GM15510 (cell line): ENCODE results near the gene TATDN3.
A peak's percentile ranks its signal among the peaks of the same experiment; 100 is the strongest.

Experiments used
- POLR2A ChIP-seq: IDR thresholded peaks from 3 replicates; pipeline ENCODE4 v1.6.1; 2011; ENCODE audit warnings: borderline replicate concordance; ENCODE audit not compliant: insufficient read length; ENCODE audit errors: extremely low read depth

TATDN3 gene

DNA sequence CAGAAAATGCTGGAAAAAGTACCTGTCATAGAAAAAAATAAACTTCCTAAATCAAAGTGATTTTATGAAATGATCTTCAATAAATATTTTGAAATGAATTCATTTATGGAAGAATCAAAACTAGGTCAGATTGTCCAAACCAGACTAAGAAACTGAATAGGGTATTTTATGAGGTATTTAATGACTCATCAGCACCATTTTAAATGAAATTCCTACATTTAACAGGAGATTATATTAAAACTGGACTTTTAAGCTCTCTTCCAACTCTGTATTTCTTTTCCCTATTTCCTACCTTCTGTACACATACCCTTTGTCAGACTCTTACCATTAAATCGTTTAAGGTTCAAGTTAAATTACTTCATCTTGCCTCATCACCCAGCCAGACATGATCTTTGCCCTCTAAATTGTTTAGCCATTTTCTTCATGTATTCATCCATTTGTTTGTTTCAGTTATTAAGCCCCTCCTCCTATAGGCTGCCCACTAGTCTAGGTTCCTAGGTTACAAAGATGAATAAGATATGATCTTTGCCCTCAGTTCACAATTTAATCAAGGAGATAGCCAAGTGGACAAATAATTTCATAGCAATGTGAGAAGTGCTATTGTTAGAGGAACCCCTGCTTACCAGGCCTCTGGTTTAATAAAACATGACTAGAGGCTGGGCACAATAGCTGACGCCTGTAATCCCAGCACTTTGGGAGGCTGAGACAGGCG is 25.0 kb downstream of the TATDN3 start:
- TF ChIP-seq POLR2A: no peak

DNA sequence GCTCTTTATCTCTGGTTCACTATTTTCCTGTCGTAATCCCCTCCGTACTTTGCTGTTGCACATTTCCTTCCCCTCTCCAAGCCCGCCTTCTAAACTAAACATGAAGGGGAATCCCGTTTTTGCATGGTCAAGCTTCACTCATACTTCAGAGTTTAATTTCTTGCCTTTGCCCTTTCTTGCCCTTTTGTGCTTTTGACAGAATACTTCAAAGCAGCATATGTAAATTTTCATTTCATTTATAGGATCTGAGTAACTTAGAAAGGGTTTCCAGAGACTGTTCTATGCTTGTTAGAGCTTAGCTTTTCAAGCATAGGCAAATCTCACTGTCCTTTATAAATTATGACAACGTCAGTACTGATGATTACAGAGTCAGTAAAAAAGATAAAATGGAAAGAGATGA is 28.0 kb downstream of the TATDN3 start:
- no peak for TF ChIP-seq POLR2A

DNA sequence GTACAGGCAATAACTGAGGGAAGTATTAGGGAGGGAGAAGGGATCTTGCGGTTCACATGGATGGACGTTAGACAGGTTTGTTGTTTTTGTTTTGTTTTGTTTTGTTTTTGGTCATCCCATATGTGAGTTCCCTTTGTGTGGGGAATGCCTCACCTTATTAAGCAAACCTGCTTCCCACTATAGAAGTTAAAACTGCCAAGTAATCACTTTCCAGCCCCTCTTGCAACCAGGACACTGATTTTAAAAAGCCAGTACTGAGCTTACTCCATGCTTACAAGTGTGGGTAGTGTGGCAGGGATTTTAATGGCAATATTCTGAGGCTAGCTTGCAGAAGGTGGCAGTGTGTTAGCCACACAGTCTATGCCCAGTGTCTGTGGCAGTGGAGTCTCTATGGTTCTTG is 29.3 kb downstream of the TATDN3 start:
- TF ChIP-seq POLR2A: no peak

DNA sequence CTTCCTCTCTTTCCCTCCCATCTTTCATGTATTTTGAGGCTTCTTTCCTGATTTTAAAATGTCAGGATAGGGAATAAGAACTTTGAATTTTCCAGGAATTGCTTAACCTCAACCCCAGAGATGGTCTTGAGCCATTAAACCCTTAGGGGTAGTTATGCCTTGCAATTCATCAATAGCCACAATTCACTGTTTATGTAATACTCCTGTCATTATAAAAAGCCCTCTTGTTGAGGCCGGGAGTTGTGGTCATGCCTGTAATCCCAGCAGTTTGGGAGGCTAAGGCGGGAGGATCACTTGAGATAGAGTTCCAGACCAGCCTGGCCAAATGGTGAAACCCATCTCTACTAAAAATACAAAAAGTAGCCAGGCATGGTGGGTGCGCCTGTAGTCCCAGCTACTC is 31.3 kb downstream of the TATDN3 start:
- no peak for TF ChIP-seq POLR2A

DNA sequence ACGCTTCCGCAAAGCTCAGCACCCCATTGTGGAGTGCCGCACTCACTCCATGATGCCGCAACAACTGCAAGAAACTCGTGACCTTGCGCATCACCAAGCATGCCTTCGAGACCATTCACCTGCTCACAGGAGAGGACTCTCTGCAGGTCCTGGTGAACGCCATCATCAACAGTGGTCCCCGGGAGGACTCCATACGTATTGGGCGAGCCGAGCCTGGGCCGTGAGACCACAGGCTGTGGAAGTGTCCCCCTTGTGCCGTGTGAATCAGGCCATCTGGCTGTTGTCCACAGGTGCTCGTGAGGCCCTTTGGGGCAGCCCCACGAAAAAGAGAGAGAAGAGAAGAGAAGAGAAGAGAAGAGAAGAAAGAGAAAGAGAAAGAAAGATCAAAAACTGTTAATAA is 32.5 kb downstream of the TATDN3 start:
- TF ChIP-seq POLR2A: no peak

DNA sequence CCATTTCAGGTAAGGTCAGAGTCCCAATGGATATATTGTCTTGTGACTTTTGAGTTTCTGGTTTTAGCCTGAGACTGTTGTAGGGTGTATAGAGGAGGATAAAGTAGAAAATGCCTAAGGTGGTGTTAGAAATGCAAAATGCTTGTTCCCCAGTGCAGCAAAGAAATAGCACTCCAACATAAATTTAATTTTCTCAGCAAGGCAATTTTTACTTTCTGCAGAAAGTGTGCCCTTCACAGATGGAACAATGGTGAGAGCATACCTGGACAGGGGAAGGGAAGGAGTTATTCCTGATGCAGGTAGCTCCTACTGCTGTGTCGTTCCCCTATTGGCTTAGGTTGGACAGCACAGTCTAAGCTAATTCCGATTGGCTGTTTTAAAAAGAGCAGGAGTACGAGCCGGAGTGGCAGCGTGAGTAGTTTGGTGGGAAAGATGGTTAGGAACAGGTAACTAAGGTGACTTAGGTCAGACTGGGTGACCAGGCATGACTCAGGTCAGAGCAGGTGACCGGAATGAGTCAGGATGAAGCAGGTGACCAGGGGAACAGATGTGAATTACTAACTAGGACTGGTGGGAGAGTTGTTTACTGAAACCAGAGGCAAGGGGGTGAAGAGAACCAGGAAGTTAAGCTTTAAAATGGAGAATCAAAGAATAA is 34.2 kb downstream of the TATDN3 start:
- TF ChIP-seq POLR2A: no peak

DNA sequence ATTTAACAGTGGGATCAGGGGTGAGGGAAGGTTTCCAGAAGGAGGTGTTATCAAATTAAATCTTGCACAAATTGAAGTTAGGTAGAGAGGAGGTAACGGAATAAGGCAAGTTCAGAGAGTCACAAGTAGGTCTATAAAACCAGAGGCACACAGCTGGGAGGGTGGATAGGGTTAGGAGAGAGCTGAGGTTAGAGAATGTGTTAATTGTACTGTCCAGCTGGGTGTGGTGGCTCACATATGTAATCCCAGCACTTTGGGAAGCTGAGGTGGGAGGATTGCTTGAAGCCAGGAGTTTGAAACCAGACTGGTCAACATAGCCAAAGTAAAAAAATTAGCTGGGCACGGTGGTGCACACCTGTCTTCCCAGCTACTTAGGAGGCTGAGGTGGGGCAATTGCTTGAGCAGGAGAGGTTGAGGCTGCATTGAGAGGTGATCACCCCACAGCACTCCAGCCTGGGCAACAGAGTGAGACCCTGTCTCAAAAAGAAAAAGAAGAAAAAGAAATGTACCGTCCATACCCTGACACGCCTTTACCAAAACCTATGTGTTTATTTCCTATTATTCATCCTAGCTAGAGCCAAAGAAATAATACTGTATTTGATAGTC is 35.6 kb downstream of the TATDN3 start:
- TF ChIP-seq POLR2A: no peak

DNA sequence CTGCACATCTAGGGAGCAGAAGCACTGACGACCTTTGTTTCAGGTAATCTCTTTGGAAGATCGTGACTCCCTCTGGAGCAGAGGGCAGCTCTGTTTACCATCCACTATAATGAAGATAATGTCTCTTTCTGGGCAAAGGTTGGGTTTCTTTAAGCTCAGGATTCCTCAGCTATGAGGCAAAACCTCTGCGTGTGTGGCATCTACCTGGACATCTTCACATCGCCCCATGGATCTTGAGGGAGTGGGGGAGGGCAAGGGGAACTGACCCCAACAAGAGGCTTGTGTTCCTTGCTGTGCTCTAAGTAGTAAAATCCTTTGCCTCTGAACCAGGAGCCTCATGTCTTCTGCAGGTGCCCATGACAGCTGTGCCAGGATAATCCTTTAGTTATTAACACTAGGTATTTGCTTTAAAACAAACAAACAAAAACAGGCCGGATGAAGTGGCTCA is 36.2 kb downstream of the TATDN3 start:
- no peak for TF ChIP-seq POLR2A

DNA sequence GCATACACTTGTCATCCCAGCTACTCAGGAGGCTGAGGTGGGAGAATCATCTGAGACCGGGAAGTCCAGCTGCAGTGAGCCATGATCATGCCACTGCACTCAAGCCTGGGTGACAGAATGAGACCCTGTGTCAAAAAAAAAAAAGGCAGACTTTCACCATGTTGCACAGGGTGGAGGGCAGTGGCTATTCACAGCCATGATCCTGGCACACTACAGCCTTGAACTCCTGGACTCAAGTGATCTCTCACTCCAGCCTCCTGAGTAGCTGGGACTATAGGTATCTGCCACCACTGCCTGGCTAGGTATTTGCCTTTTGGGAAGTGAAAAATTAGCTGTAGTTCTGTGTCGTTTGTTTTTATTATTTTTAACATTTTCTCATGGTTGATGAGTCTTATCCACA is 36.7 kb downstream of the TATDN3 start:
- no peak for TF ChIP-seq POLR2A

DNA sequence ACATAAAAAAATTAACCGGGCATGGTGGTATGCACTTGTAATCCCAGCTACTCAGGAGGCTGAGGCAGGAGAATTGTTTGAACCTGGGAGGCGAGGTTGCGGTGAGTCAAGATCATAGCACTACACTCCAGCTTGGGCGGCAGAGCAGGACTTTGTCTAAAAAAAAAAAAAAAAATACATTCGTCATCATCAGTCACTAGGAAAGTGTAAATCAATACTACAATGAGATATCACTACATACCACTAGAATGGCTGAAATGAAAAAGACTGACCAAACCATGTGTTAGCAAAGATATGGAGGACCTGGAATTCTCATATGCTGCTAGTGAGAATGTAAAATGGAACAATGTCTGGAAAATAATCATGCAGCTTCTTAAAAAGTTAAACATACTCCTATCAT is 46.5 kb downstream of the TATDN3 start:
- TF ChIP-seq POLR2A: no peak

DNA sequence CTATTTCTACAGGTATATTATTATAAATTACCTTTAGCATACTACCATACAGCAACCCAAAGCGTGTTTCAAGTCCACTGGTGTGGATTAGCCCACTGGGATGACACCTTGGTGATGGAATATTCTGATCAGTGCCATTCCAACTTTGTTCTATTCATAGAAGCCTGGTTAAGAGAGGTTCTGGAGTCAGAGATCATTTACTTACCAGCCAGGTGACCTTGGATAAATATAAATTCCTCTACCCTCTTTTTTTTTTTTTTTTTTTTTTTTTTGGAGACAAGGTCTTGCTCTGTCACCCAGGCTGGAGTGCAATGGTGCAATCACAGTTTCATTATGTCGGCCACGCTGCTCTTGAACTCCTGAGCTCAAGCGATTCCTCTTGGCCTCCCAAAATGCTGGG is 55.9 kb downstream of the TATDN3 start, which contains the start of gene SPATA45:
TSS of gene SPATA45 (minus strand) at position 101 of the 400 bp plus-strand sequence. CDS start 11,500 bp downstream, outside the sequence.
- TF ChIP-seq POLR2A: no peak

DNA sequence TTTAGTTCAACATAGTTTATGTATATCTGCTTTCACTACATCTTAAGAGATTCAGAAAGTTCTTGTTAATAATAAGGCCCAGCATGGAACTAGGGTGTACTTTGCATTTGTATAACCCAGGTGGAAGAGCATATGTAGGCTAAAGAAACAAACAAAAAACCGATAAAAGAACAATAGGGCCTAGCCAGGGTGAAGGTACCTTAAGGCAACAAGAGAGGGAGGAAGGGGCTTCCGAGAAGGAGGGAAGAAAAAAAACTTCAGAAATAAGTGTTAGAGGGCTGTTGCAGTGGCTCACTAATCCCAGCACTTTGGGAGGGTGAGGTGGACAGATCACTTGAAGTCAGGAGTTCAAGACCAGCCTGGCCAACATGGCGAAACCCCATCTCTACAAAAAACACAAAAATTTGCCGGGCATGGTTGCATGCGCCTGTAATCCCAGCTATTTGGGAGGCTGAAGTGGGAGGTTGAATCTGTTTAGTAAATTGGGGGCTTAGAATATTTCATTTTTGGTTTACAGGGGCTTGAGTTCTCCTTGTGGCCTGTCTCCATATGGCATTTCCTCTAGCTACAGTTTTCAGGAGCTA is 60.5 kb downstream of the TATDN3 start:
- TF ChIP-seq POLR2A: no peak

DNA sequence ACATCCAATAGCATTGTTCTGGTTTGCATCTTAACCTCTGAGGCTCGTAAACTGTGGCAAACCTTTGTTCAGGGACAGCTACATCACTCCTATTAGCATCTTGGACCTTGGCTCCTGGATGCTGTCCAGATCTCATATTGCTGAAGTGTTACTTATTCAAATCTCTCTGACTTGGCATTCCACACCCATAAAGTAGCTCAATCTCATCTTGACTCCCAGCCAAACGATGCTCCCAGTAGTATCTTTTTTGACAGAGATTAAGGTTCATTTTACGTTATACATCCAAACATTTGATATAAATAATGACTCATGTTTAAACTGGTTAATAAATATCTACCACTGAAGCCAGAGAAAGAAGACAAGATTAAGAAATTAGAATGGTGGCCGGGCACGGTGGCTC is 62.0 kb downstream of the TATDN3 start:
- no peak for TF ChIP-seq POLR2A

DNA sequence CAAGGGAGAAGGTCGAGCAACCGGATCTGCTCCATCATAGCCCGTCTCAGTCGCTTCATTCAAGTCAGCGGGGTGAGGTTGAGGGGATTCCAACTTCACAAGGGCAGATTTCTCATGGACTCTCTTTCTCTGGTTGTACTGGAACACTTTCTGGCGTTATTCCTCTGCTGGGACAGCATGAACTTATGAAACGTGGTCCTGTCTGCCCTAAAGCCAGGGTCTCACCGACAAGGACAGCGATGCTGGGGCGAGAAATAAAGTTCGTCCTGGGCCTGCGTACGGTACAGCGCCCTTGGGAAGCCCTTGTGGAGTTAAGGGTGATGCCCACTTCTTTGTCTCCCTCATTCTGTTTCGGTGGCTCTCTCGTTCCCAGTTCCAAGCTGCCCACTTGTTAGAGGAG is 65.1 kb downstream of the TATDN3 start:
- no peak for TF ChIP-seq POLR2A

DNA sequence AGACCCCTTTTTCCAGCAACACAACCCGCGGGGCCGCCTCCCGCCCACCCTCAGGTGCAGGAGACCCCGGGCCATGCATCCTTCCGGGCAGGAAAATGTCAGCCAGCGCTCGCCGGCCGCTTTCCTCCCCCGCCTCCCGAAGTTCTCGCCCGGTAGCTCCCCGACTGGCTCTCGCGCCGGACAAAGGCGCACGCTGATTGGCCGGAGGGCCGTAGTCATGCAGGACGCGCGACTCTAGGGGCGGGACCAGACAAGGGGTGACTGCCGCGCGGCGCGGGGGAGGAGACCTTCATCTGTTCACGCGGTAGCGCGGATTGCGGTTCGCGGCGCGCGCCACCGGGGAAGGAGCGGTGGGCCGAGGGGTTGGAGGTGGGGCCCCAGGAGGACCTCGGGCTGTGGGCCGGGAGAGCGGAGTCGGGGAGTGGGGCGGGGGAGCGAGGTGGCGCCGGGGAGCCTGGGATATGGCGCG is 66.3 kb downstream of the TATDN3 start, which contains the start of gene FLVCR1:
TSS of gene FLVCR1 (plus strand) at position 284 of the 469 bp plus-strand sequence. CDS start at position 462, 178 bp downstream.
- peak; percentile 77 for TF ChIP-seq POLR2A
